IPS-18a (cell line): ENCODE results near the gene MPV17.
A peak's percentile ranks its signal among the peaks of the same experiment; 100 is the strongest.

Experiments
- H3K27ac ChIP-seq: one replicate; pipeline ENCODE4 v1.5.1; 2013; ENCODE audit warnings: low read length
- H3K27me3 ChIP-seq: one replicate; pipeline ENCODE4 v1.6.1; 2013; ENCODE audit warnings: mild to moderate bottlenecking, low read length; ENCODE audit not compliant: control insufficient read depth, insufficient read depth
- H3K36me3 ChIP-seq: one replicate; pipeline ENCODE4 v1.6.1; 2013; ENCODE audit warnings: low read depth, low read length; ENCODE audit not compliant: control insufficient read depth
- H3K4me1 ChIP-seq: one replicate; pipeline ENCODE4 v1.6.1; 2013; ENCODE audit warnings: low read depth, low read length; ENCODE audit not compliant: control insufficient read depth
- H3K4me3 ChIP-seq: one replicate; pipeline ENCODE4 v1.5.1; 2013; ENCODE audit warnings: low read length
- H3K9ac ChIP-seq: one replicate; pipeline ENCODE4 v1.6.1; 2013; ENCODE audit warnings: mild to moderate bottlenecking, low read length, moderate library complexity
- H3K9me3 ChIP-seq: one replicate; pipeline ENCODE4 v1.6.1; 2013; ENCODE audit warnings: low read depth, low read length; ENCODE audit not compliant: control insufficient read depth

Gene MPV17, protein sequence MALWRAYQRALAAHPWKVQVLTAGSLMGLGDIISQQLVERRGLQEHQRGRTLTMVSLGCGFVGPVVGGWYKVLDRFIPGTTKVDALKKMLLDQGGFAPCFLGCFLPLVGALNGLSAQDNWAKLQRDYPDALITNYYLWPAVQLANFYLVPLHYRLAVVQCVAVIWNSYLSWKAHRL

DNA sequence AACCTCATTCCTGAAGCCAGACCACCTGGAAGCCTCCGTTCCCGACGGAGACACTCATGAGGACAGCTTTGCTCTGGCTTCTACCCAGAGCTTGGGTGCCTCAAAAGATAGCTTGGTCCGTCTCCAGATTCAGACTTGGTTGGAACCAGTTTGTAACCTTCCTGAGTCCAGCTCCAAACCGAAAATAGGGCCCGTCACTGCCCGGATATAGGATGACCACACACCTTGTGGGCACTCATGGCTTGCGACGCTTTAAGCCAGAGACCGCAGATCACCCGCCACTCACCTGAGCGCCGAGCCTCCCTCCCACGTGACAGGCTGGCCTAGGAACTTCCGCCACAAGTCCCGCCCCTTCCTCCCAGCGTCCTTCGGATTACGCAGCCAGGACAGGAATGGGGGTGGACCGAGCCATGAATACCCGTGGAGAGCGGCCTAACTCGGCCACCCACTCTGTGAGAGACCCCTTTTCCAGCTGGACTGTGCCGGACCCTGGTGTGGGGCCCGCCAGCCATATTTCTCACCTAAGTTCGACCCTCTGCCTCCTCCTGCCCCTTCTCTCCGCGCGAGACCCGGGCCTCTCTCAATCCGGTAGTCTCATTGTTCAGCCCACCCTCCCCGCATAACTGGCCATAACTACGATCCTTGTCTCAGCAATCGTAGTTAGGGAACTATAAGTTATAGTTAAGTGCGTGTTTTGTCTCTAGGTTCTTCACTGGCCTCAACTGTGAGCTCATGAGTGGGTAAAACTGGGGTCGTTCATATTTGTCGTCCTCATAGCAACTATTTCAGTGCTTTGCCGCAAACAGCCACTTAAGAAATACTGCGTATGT is at the start of gene MPV17:
TSS of gene MPV17 (minus strand) at position 332 of the 830 bp plus-strand sequence. CDS start 580 bp downstream, outside the sequence.
- H3K4me3 ChIP-seq = peak within 1 kb of the TSS; percentile 99
- H3K27me3 ChIP-seq = no peaks in the 10 kb centered on the region
- H3K27ac ChIP-seq = peak within 1 kb of the TSS; percentile 95
- H3K36me3 ChIP-seq = peaks cover 23% of the 10 kb centered on the region
- no peaks in the 10 kb centered on the region for H3K9me3 ChIP-seq
- H3K4me1 ChIP-seq = peaks cover 6% of the 10 kb centered on the region
- peak within 1 kb of the TSS; percentile 98 for H3K9ac ChIP-seq

GRCh38 chr2:27370816-27371620 is 48.1 kb upstream of the MPV17 start:
- H3K9ac ChIP-seq = peak overlapping the region; percentile 88
- no peak overlapping the region for H3K27ac ChIP-seq
- peaks cover 49% of the 10 kb centered on the region for H3K36me3 ChIP-seq
- H3K9me3 ChIP-seq = no peaks in the 10 kb centered on the region
- H3K4me1 ChIP-seq = peaks cover 11% of the 10 kb centered on the region
- peak overlapping the region; percentile 98 for H3K4me3 ChIP-seq
- H3K27me3 ChIP-seq = no peaks in the 10 kb centered on the region

- peak within 1 kb of the TSS; percentile 98 for H3K4me3 ChIP-seq
- peak within 1 kb of the TSS; percentile 88 for H3K9ac ChIP-seq
- H3K27ac ChIP-seq = peak within 1 kb of the TSS; percentile 33
- peaks cover 50% of the 10 kb centered on the region for H3K36me3 ChIP-seq
- peaks cover 11% of the 10 kb centered on the region for H3K4me1 ChIP-seq
- H3K27me3 ChIP-seq = no peaks in the 10 kb centered on the region
- no peaks in the 10 kb centered on the region for H3K9me3 ChIP-seq
Observed at GRCh38 chr2:27370026-27370815, 47.3 kb upstream of the MPV17 start, which contains the start of the genes EIF2B4 and SNX17. Gene EIF2B4, minus strand, starts transcription at chr2:27370338. Its CDS starts 24 bp downstream, at chr2:27370314. Gene SNX17, plus strand, starts transcription at chr2:27370616. Its CDS starts 128 bp downstream, at chr2:27370744.

- Histone ChIP-seq H3K36me3 (peaks cover 47% of the 10 kb centered on the region), H3K9me3 (no peaks in the 10 kb centered on the region)
Observed at GRCh38 chr2:27369471-27370025, 46.7 kb upstream of the MPV17 start.

DNA sequence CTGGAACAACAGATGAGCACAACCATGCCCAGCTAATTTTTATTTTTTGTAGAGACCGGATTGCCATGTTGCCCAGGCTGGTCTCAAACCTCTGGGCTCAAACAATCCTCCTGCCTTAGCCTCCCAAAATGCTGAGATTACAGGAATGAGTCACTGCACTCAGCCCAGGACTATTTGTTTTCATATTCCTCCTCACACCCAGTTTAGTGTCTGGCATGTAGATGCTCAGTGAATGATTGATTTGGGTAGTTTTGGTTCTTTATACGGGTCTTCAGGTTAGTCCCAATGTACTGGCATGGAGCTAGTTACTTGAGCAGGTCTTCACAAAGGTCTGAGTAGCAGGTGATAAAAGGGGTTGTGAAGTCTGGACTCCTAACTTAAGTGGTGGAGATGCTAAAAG is 41.0 kb upstream of the MPV17 start:
- peaks cover 45% of the 10 kb centered on the region for H3K36me3 ChIP-seq
- H3K27ac ChIP-seq = no peak overlapping the region
- H3K4me1 ChIP-seq = peaks cover under 1% of the 10 kb centered on the region
- H3K9me3 ChIP-seq = no peaks in the 10 kb centered on the region
- H3K27me3 ChIP-seq = no peaks in the 10 kb centered on the region
- no peak overlapping the region for H3K4me3 ChIP-seq
- H3K9ac ChIP-seq = no peak overlapping the region

More at GRCh38 chr2:27369471-27370025, 46.7 kb upstream of the MPV17 start:
- Histone ChIP-seq H3K4me3 (peak overlapping the region; percentile 98), H3K27ac (peak overlapping the region; percentile 33), H3K27me3 (no peaks in the 10 kb centered on the region), H3K4me1 (peaks cover 11% of the 10 kb centered on the region), H3K9ac (peak overlapping the region; percentile 88)

DNA sequence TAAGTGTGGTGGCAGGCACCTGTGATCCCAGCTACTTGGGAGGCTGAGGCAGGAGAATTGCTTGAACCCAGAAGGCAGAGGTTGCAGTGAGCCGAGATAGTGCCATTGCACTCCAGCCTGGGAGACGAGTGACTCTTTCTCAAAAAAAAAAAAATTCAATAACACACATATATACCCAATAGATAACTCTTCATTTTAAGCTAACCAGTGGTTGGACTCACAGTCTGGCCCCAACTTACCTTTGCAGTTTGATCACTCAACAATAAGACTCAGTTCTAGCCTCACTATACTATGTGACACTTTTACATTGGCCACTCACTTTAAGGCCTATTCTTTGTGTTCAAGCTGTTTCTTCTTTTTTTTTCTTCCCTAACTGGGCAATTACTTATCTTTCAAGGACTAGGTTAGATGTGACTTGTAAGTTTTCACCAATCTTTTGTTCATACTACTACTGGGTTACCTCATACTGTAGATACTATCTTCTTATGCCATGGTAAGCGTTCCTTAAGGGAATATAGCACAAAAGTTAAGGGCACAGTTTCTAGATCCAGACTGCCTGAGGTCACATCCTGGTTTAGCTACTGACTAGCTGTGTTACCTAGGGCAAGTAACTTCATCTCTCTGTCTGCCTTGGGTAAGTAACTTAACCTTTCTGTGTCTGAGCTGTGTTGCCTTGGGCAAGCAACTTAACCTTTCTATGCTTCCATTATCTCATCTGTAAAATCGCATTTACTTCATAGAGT is 40.0 kb upstream of the MPV17 start:
- Histone ChIP-seq H3K36me3 (peaks cover 37% of the 10 kb centered on the region), H3K9ac (no peak overlapping the region), H3K9me3 (no peaks in the 10 kb centered on the region), H3K4me1 (peaks cover 2% of the 10 kb centered on the region), H3K27me3 (no peaks in the 10 kb centered on the region), H3K4me3 (no peak overlapping the region), H3K27ac (no peak overlapping the region)

GRCh38 chr2:27356382-27357181 is 33.7 kb upstream of the MPV17 start, which contains the start of gene GTF3C2:
Gene GTF3C2, minus strand, starts transcription at chr2:27356764. Its CDS starts 13,210 bp downstream, at chr2:27343554.
- peak within 1 kb of the TSS; percentile 96 for H3K27ac ChIP-seq
- no peaks in the 10 kb centered on the region for H3K9me3 ChIP-seq
- H3K4me3 ChIP-seq = peak within 1 kb of the TSS; percentile 79
- H3K27me3 ChIP-seq = no peaks in the 10 kb centered on the region
- H3K36me3 ChIP-seq = no peaks in the 10 kb centered on the region
- peaks cover 12% of the 10 kb centered on the region for H3K4me1 ChIP-seq
- H3K9ac ChIP-seq = peak within 1 kb of the TSS; percentile 97

DNA sequence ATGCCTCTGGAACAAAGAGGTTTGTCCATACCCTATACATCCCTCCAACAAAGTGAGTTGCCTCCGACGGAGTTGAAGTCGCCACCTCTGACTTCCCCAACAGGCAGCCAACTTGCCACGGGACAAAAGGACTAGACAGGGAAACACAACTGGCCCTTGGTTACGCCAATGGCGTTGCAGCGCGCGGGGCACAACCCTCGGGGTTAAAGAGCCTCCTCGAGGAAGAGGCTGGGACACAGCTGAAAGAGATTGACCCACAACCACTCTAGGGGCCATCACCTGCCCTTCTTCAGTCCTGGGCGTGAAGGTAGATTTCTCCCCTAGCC is 33.1 kb upstream of the MPV17 start:
- peak overlapping the region; percentile 97 for H3K9ac ChIP-seq
- H3K27me3 ChIP-seq = no peaks in the 10 kb centered on the region
- peak overlapping the region; percentile 79 for H3K4me3 ChIP-seq
- H3K36me3 ChIP-seq = no peaks in the 10 kb centered on the region
- peaks cover 12% of the 10 kb centered on the region for H3K4me1 ChIP-seq
- peak overlapping the region; percentile 96 for H3K27ac ChIP-seq
- H3K9me3 ChIP-seq = no peaks in the 10 kb centered on the region

DNA sequence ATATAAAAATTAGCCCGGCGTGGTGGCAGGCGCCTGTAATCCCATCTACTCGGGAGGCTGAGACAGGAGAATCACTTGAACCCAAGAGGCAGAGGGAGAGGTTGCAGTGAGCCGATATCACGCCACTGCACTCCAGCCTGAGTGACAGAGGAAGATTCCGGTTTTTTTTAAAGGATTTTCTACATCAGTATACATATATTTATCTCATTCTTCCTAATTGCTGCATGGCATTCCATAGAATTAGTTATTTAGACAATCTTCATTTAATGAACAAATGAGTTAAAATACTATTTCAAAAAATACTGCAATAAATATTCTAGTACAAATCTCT is 31.7 kb upstream of the MPV17 start:
- H3K9me3 ChIP-seq = no peaks in the 10 kb centered on the region
- H3K27ac ChIP-seq = no peak overlapping the region
- no peaks in the 10 kb centered on the region for H3K27me3 ChIP-seq
- H3K36me3 ChIP-seq = peaks cover 6% of the 10 kb centered on the region
- peaks cover 12% of the 10 kb centered on the region for H3K4me1 ChIP-seq
- H3K9ac ChIP-seq = no peak overlapping the region
- H3K4me3 ChIP-seq = no peak overlapping the region
